ENCODE measurements around the gene IL36A.

- TF ChIP-seq CTCF (tag by site-specific recombination; IDR thresholded peaks at IDR 0.05) (no peak), ZNF670 (tag by site-specific recombination; IDR thresholded peaks at IDR 0.05; ENCODE audit: low read depth) (no peak)
Observed at GRCh38 chr2:112994648-112995047, 10.6 kb upstream of the IL36A start.
